RWPE1 (cell line): ENCODE results near the gene DEXI.

Source experiments
- CTCF ChIA-PET: fragments of 350-600 bp; sonication (Branson Sonifier 250); formaldehyde crosslinking; extraction: SDS; loops from one replicate; lab custom pipeline; 2021; lab: Yijun Ruan, JAX
- POLR2A ChIA-PET: fragments of 400-600 bp; formaldehyde crosslinking; extraction: SDS; loops from one replicate; lab custom pipeline; 2020; ENCODE audit warnings: antibody characterized with exemption; ENCODE audit not compliant: low non-redundant PET; lab: Yijun Ruan, JAX
- DNase-seq: peaks from one replicate; pipeline ENCODE4 v3.0.0; 2012; ENCODE audit warnings: low spot score
- H3K27ac ChIP-seq: fragments of 450-650 bp; 2 replicates; pipeline ENCODE4 v1.5.1; 2017
- TF ChIP-seq, protein P1 (sequence below): fragments of 450-650 bp; conservative IDR thresholded peaks from 2 replicates; pipeline ENCODE4 v1.5.1; 2017; ENCODE audit warnings: low read depth, mild to moderate bottlenecking

The DEXI gene

DNA sequence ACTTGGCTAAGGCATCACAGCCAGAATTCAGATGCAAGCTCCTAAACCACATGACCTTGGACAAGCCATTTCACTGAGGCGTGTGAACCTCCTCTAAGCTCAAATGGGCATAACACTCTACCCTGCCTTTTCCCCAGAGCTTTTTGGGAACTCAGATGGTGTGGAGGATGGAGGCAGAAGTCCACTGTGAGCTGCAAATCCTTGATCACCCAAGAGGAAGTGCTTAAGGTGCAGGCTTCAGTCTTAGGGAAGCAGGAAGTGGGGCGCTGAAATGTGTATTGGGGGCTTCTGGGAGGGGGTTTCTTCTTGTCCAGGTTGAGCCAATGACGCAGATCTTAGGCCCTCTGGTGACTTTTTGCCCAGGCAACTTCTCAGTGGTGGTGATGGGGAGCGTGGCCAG lies 52.4 kb downstream of the DEXI start:
- TF ChIP-seq, protein P1, sequence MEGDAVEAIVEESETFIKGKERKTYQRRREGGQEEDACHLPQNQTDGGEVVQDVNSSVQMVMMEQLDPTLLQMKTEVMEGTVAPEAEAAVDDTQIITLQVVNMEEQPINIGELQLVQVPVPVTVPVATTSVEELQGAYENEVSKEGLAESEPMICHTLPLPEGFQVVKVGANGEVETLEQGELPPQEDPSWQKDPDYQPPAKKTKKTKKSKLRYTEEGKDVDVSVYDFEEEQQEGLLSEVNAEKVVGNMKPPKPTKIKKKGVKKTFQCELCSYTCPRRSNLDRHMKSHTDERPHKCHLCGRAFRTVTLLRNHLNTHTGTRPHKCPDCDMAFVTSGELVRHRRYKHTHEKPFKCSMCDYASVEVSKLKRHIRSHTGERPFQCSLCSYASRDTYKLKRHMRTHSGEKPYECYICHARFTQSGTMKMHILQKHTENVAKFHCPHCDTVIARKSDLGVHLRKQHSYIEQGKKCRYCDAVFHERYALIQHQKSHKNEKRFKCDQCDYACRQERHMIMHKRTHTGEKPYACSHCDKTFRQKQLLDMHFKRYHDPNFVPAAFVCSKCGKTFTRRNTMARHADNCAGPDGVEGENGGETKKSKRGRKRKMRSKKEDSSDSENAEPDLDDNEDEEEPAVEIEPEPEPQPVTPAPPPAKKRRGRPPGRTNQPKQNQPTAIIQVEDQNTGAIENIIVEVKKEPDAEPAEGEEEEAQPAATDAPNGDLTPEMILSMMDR = no peak
- ChIA-PET CTCF (interaction anchor here (0.7 to 1.7 kb wide), 2 partner anchors 29 to 93 kb away, joined by 6 to 7 read pairs; no protein-coding TSS in a partner anchor), POLR2A (no interaction called here)
- DNase-seq = no peak
- no peak overlapping the region for H3K27ac ChIP-seq

DNA sequence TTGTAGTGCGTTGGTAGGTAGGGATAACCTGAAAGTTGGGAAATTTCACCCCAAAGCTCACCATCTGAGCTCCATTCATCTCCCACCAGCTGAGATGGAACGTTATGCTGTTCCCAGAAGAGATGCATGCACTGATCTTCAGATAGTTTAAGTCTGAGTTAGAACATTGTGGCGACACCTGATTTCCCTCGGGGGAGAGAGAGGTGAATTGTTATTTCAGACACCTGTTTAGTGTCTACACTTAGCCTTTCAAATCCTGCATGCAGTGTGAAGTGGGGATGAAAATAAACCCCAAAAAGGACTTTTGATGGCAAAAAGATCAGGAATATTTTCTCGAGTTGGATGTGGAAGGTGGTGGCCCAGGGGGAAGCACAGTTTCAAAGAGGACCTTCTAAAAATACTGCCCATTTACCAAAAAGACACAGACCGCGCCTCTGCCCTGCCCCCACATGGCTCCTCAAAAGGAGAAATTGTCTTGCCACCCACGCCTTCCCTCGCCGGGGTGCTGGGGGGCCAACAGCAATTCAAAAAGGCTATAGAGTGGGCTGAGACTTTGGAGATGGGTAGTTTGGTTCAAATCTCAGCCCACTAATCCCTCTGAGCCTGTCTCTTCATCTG lies 53.8 kb downstream of the DEXI start:
- TF ChIP-seq, protein P1 = no peak
- no peak overlapping the region for H3K27ac ChIP-seq
- DNase-seq = no peak
- CTCF ChIA-PET = interaction anchor here (0.8 to 1.7 kb wide), 2 partner anchors 30 to 83 kb away, joined by 3 to 7 read pairs; no protein-coding TSS in a partner anchor
- POLR2A ChIA-PET = no interaction called here

DNA sequence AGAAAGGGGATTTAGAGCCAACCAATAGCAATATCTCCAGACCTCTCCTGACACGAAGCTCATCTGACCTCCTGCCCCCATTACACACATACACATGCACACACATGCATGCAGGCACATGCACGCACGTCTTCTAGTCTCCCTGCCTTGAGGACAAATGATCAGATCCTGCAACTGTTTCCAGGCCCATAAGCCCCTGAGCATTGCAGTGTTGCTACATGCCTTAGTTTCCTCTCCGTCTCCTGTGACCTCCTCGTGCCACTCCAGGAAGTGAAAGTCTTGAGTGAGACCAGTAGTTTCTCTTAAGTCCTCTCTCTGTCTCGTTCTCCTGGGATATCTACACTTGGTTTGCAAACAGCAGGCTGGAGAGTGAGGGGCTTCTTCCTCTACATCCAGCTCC lies 57.0 kb downstream of the DEXI start:
- no peak for DNase-seq
- TF ChIP-seq, protein P1 = no peak
- H3K27ac ChIP-seq = no peak overlapping the region
- ChIA-PET CTCF (interaction anchor here (0.6 kb wide), 1 partner anchor 352 kb away, joined by 3 read pairs; no protein-coding TSS in a partner anchor), POLR2A (no interaction called here)

DNA sequence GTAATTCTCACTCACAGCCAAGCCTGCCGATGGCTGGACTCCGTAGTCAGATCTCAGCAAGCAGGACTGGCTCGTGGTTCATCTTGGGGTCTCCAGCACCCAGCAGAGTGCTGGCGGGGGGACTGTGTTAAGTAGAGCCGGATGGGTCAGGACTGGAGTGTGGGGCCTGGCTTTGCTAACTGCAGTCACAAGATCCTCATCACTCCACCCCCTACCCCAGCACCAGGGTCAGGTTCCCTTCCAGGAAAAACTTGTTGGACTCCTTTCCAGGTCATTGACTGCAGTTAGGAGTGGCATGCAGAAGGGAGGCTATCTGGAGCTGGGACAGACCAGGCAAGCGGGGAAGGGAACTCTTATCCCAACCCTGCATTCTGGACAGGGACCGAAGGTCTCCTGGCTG lies 59.3 kb downstream of the DEXI start:
- CTCF ChIA-PET = interaction anchor here (1.1 kb wide), 1 partner anchor 36 kb away, joined by 6 read pairs; no protein-coding TSS in a partner anchor

DNA sequence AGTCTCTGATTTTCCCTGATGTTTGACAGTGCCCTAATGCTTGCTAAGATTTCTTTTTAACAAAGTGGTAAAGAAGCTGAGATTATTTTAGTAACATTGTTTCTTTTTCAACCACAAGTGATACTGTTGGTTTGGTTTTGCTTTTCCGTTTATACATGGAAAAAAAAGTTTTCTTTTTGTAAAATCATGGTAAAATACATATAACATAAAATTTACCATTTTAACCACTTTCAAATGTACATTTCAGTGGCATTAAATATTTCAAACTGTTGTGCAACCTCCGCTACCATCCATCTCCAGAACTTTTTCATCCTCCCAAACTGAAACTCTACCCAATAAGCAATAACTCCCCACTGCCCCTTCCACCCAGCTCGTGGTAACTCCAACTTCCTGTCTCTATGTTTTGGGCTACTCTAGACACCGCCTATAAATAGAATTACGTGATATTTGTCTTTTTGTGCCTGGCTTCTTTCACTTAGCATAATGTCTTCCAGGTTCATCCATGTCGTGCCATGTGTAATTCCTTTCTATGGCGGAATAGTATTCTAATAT lies 60.7 kb downstream of the DEXI start:
- TF ChIP-seq, protein P1 = no peak
- ChIA-PET CTCF (no interaction called here), POLR2A (no interaction called here)
- no peak overlapping the region for H3K27ac ChIP-seq
- no peak for DNase-seq

More for the DNA sequence above, 59.3 kb downstream of the DEXI start:
- peak; percentile 18 for DNase-seq
- POLR2A ChIA-PET = no interaction called here
- TF ChIP-seq, protein P1 = no peak
- no peak overlapping the region for H3K27ac ChIP-seq

DNA sequence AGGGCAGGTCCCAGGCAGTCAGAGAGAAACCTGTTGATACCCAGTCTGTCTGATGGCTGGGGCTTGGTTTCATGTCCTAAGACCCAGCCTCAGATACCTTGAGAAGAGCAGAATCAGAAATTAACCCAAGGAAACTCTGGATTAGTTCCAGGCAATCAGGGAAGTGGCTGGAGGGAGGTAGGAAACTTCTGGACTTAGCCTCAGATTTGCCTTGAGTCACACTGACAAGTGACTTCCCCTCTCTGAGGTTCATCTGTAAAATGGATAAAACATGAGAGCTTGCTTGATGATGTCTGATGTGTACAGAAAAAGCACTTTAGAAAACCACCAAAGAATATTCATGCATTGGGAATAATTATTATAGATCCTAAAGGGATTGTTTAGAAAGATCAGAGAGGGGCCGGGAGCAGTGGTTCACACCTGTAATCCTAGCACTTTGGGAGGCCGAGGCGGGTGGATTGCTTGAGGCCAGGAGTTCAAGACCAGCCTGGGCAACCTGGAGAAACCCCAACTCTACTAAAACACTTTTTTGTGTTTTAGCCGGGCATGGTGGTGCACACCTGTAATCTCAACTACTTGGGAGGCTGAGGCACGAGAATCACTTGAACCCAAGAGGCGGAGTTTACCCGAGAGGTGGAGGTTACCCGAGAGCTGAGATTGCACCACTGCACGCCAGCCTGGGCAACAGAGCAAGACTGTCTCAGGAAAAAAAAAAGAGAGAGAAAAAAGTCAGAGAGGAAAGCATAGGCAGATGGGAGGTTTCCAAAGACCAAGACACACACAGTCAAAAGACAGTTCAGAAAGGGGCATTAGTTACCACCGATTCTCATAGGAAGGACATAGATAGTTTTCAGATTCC lies 61.4 kb downstream of the DEXI start:
- TF ChIP-seq, protein P1 = no peak
- ChIA-PET POLR2A (no interaction called here), CTCF (no interaction called here)
- no peak for DNase-seq
- no peak overlapping the region for H3K27ac ChIP-seq
